ENCODE results near the gene FAHD1.

The FAHD1 gene

DNA sequence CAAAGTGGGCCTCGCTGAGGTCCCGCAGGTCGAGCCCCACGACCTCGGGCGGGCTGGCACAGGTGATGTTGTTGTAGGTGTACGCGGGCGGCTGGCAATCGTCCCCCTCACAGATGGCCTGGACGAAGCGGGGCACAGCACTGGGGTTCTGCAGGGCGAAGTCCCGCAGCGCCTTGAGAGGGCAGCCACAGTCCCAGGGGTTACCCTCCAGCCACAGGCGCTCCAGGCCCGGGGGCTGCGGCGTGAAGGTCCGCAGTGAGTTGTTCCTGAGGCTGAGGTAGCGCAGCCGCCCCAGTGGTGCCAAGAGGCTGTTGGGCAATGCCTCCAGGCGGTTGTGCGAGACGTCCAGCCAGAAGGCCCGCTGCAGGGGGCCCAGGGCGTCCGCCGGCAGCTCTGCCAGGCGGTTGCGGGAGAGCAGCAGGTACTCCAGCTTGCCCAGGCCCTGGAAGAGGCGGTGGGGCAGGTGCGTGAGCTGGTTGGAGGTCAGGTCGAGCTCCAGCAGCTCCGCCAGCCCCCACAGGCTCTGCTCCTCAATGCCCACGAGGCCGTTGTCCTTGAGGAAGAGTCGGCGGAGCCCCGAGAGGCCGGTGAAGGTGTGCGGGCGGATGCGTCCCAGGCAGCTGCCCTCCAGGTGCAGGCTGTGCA is 36.3 kb upstream of the FAHD1 start:
- TF ChIP-seq CTCF (IDR thresholded peaks at IDR 0.05; ENCODE audit: borderline replicate concordance, extremely low read depth, low read length, poor library complexity, severe bottlenecking) (no peak), EZH2 (IDR thresholded peaks at IDR 0.05; ENCODE audit: borderline replicate concordance, low read depth, low read length, severe bottlenecking) (no peak)
- DNase-seq: no peak
- H3K4me2 ChIP-seq (ENCODE audit: insufficient read depth, low read length): no peak overlapping the region
- no peak overlapping the region for H3K27ac ChIP-seq (ENCODE audit: low read length)
- H3K36me3 ChIP-seq (ENCODE audit: insufficient read depth, low read length): peaks cover 55% of the 10 kb centered on the region
- peaks cover 4% of the 10 kb centered on the region for H3K4me1 ChIP-seq (ENCODE audit: insufficient read depth, low read length)
- peaks cover 25% of the 10 kb centered on the region for H3K79me2 ChIP-seq (ENCODE audit: insufficient read depth, low read length)
- H3K4me3 ChIP-seq (ENCODE audit: low read depth in 1 of 2, low read length in 2 of 2): no peak overlapping the region
- peaks cover 57% of the 10 kb centered on the region for H4K20me1 ChIP-seq (ENCODE audit: insufficient read depth, low read length)
- no peak overlapping the region for H3K9ac ChIP-seq (ENCODE audit: low read depth, low read length)
- no peak for ATAC-seq (ENCODE audit: insufficient read depth, low read depth)
- no peak overlapping the region for H2AFZ ChIP-seq (ENCODE audit: low read depth, low read length)
- no peaks in the 10 kb centered on the region for H3K27me3 ChIP-seq (ENCODE audit: insufficient read depth, low read length, poor library complexity)
- H3K9me3 ChIP-seq (ENCODE audit: insufficient read depth, low read length, severe bottlenecking): no peaks in the 10 kb centered on the region

- Histone ChIP-seq H4K20me1 (ENCODE audit: insufficient read depth, low read length) (peaks cover 50% of the 10 kb centered on the region), H3K4me3 (ENCODE audit: low read depth in 1 of 2, low read length in 2 of 2) (no peak overlapping the region), H3K36me3 (ENCODE audit: insufficient read depth, low read length) (peaks cover 49% of the 10 kb centered on the region), H3K27me3 (ENCODE audit: insufficient read depth, low read length, poor library complexity) (no peaks in the 10 kb centered on the region), H2AFZ (ENCODE audit: low read depth, low read length) (no peak overlapping the region), H3K9me3 (ENCODE audit: insufficient read depth, low read length, severe bottlenecking) (no peaks in the 10 kb centered on the region), H3K27ac (ENCODE audit: low read length) (no peak overlapping the region), H3K4me2 (ENCODE audit: insufficient read depth, low read length) (no peak overlapping the region), H3K79me2 (ENCODE audit: insufficient read depth, low read length) (peaks cover 18% of the 10 kb centered on the region), H3K9ac (ENCODE audit: low read depth, low read length) (no peak overlapping the region), H3K4me1 (ENCODE audit: insufficient read depth, low read length) (peaks cover 2% of the 10 kb centered on the region; the same call in 1 of the 2 replicates)
- DNase-seq: no peak
- no peak for ATAC-seq (ENCODE audit: insufficient read depth, low read depth)
- no peak for TF ChIP-seq EZH2 (IDR thresholded peaks at IDR 0.05; ENCODE audit: borderline replicate concordance, low read depth, low read length, severe bottlenecking)
- TF ChIP-seq CTCF (IDR thresholded peaks at IDR 0.05; ENCODE audit: borderline replicate concordance, extremely low read depth, low read length, poor library complexity, severe bottlenecking): no peak
Measured at GRCh38 chr16:1791256-1791942, 35.6 kb upstream of the FAHD1 start.

DNA sequence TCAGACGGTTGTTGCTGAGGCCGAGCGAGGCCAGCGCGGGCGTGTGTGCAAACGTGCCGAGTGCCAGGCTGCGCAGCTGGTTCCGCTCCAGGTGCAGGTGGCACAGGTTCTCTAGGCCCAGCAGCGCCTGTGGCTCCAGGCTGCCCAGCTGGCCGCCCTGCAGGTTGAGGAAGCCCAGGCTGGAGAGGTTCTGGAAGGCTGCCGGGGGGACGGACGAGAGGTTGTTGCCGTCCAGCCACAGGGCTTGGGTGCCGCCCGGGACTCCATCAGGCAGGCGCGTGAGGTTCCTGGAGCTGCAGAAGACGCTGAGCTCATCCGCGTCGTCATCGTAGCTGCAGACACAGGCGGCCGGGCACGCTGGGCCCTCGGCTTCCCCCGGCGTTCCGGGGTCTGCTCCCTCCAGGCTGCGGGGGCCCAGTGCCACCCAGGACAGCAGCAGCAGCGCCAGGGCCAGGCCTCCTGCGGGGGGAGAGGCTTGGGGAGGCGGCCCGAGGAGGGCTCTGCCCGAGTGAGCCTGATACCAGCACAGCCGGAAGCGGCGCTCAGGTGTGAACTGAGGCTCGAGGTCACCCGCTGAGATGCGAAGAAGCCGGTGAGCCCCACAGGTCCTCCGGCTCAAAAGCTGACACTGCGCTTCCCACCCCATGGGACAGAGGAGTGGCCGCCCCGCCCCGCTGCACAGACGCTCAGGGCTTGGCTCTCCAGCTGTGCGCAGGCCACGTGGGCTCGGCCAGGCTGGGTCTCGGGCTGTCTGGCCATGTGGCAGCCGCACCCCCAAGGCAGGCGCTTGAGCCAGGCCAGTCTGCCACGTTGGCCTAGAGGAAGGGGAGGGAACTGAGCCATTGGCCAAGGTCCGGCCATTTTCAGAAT is 34.8 kb upstream of the FAHD1 start:
- Histone ChIP-seq H3K4me2 (ENCODE audit: insufficient read depth, low read length) (no peak overlapping the region), H3K4me3 (ENCODE audit: low read depth in 1 of 2, low read length in 2 of 2) (no peak overlapping the region), H3K79me2 (ENCODE audit: insufficient read depth, low read length) (peaks cover 10% of the 10 kb centered on the region), H3K27me3 (ENCODE audit: insufficient read depth, low read length, poor library complexity) (no peaks in the 10 kb centered on the region), H4K20me1 (ENCODE audit: insufficient read depth, low read length) (peaks cover 43% of the 10 kb centered on the region), H3K9ac (ENCODE audit: low read depth, low read length) (no peak overlapping the region), H3K27ac (ENCODE audit: low read length) (no peak overlapping the region), H3K4me1 (ENCODE audit: insufficient read depth, low read length) (no peaks in the 10 kb centered on the region), H3K9me3 (ENCODE audit: insufficient read depth, low read length, severe bottlenecking) (no peaks in the 10 kb centered on the region), H3K36me3 (ENCODE audit: insufficient read depth, low read length) (peaks cover 41% of the 10 kb centered on the region), H2AFZ (ENCODE audit: low read depth, low read length) (no peak overlapping the region)
- no peak for TF ChIP-seq CTCF (IDR thresholded peaks at IDR 0.05; ENCODE audit: borderline replicate concordance, extremely low read depth, low read length, poor library complexity, severe bottlenecking)
- no peak for TF ChIP-seq EZH2 (IDR thresholded peaks at IDR 0.05; ENCODE audit: borderline replicate concordance, low read depth, low read length, severe bottlenecking)
- ATAC-seq (ENCODE audit: insufficient read depth, low read depth) (no peak), DNase-seq (no peak)

All from DND-41 (cell line).